IMR-90 (cell line): ENCODE data around the gene FUT8. TPM values are rescaled to one million over a fixed set of nuclear protein-coding genes. Genes with fewer than 3 reads are reported as not detected.

Source experiments
- ATAC-seq: fragments of 200-7000 bp; cut with Tn5 transposase; 2 replicates; pipeline ENCODE4 v1.9.1; 2020; ENCODE audit warnings: low read depth, mild to moderate bottlenecking, moderate library complexity
- BruUV-seq: library from RNA; stranded (reverse); fragments of 400-500 nt; replicated peaks from 2 replicates; lab custom pipeline; 2021; lab: Mats Ljungman, UMichigan
- CTCF ChIA-PET: fragments of 300-600 bp; formaldehyde crosslinking; extraction: SDS; loops from one replicate; lab custom pipeline; 2021; ENCODE audit warnings: antibody characterized with exemption; lab: Yijun Ruan, JAX
- POLR2A ChIA-PET: fragments of 300-600 bp; sonication (Branson Sonifier 250); formaldehyde crosslinking; loops from one replicate; lab custom pipeline; 2022; ENCODE audit warnings: antibody characterized with exemption; ENCODE audit not compliant: unreplicated experiment; lab: Charles Lee
- DNase-seq: peaks from one replicate; pipeline ENCODE4 v3.0.0; 2013
- H2AFZ ChIP-seq: replicated peaks from 2 replicates; pipeline ENCODE3; 2013; ENCODE audit warnings: low read length, mild to moderate bottlenecking; ENCODE audit not compliant: poor library complexity
- H2AK5ac ChIP-seq: 2 replicates; pipeline ENCODE4 v1.6.1; 2013; ENCODE audit warnings: low read depth, low read length, inconsistent platforms
- H2AK9ac ChIP-seq: replicated peaks from 2 replicates; pipeline ENCODE3; 2013; ENCODE audit warnings: mild to moderate bottlenecking, low read depth, low read length, moderate library complexity; ENCODE audit not compliant: poor library complexity
- H2BK120ac ChIP-seq: 2 replicates; pipeline ENCODE4 v1.6.1; 2013; ENCODE audit warnings: low read depth, low read length, inconsistent platforms
- H2BK15ac ChIP-seq: 3 replicates; pipeline ENCODE4 v1.6.1; 2013; ENCODE audit warnings: low read depth, low read length, inconsistent platforms
- H2BK20ac ChIP-seq: 2 replicates; pipeline ENCODE4 v1.6.1; 2013; ENCODE audit warnings: low read depth, mild to moderate bottlenecking, inconsistent platforms, low read length, moderate library complexity
- H2BK5ac ChIP-seq: 2 replicates; pipeline ENCODE4 v1.6.1; 2013; ENCODE audit warnings: mild to moderate bottlenecking, low read depth, low read length, inconsistent platforms; ENCODE audit not compliant: poor library complexity, severe bottlenecking
- H3K14ac ChIP-seq: replicated peaks from 2 replicates; pipeline ENCODE4 v1.6.1; 2013; ENCODE audit warnings: low read depth, low read length, inconsistent platforms
- H3K18ac ChIP-seq: 2 replicates; pipeline ENCODE4 v1.6.1; 2013; ENCODE audit warnings: low read depth, low read length, control low read depth
- H3K23ac ChIP-seq: 2 replicates; pipeline ENCODE4 v1.6.1; 2013; ENCODE audit warnings: low read depth, low read length, inconsistent platforms
- H3K27ac ChIP-seq: 2 replicates; pipeline ENCODE4 v1.5.1; 2013; ENCODE audit warnings: mild to moderate bottlenecking, control low read depth, low read length; ENCODE audit not compliant: insufficient read depth
- H3K27me3 ChIP-seq: 2 replicates; pipeline ENCODE4 v1.6.1; 2013; ENCODE audit warnings: low read length; ENCODE audit not compliant: control insufficient read depth, insufficient read depth
- H3K36me3 ChIP-seq: 2 replicates; pipeline ENCODE4 v1.6.1; 2013; ENCODE audit warnings: low read length, mixed read lengths; ENCODE audit not compliant: control insufficient read depth, insufficient read depth
- H3K4ac ChIP-seq: 2 replicates; pipeline ENCODE4 v1.6.1; 2013; ENCODE audit warnings: low read depth, low read length, inconsistent platforms
- H3K4me1 ChIP-seq: 2 replicates; pipeline ENCODE4 v1.6.1; 2013; ENCODE audit warnings: low read length, mixed read lengths; ENCODE audit not compliant: control insufficient read depth, insufficient read depth
- H3K4me2 ChIP-seq: 2 replicates; pipeline ENCODE4 v1.6.1; 2013; ENCODE audit warnings: low read depth, mild to moderate bottlenecking, control low read depth, low read length, moderate library complexity
- H3K4me3 ChIP-seq: 2 replicates; pipeline ENCODE4 v1.5.1; 2013; ENCODE audit warnings: low read depth, mild to moderate bottlenecking, control low read depth, low read length, moderate library complexity; ENCODE audit not compliant: insufficient read depth
- H3K56ac ChIP-seq: 2 replicates; pipeline ENCODE4 v1.6.1; 2013; ENCODE audit warnings: low read length, inconsistent platforms; ENCODE audit not compliant: insufficient read depth; ENCODE audit errors: extremely low read depth
- H3K79me1 ChIP-seq, 2 experiments: 2 replicates each; pipeline ENCODE4 v1.6.1; 2013; ENCODE audit warnings: low read length in 2 of 2, inconsistent platforms in 1 of 2, low read depth in 1 of 2
- H3K9ac ChIP-seq: 2 replicates; pipeline ENCODE4 v1.6.1; 2013; ENCODE audit warnings: low read depth, low read length, control low read depth
- H3K9me1 ChIP-seq: 2 replicates; pipeline ENCODE4 v1.6.1; 2013; ENCODE audit warnings: low read length, inconsistent platforms; ENCODE audit not compliant: insufficient read depth
- H3K9me3 ChIP-seq: 2 replicates; pipeline ENCODE4 v1.6.1; 2013; ENCODE audit warnings: low read length; ENCODE audit not compliant: control insufficient read depth, insufficient read depth
- H4K20me1 ChIP-seq: 2 replicates; pipeline ENCODE4 v1.6.1; 2013; ENCODE audit warnings: low read length, inconsistent platforms; ENCODE audit not compliant: insufficient read depth
- H4K5ac ChIP-seq: 2 replicates; pipeline ENCODE4 v1.6.1; 2013; ENCODE audit warnings: mild to moderate bottlenecking, low read depth, low read length, control low read depth
- H4K8ac ChIP-seq, 2 experiments: 2 replicates each; pipeline ENCODE4 v1.6.1; 2013; ENCODE audit warnings: low read depth in 2 of 2, low read length in 2 of 2, control low read depth in 1 of 2, inconsistent platforms in 1 of 2
- H4K91ac ChIP-seq: 2 replicates; pipeline ENCODE4 v1.6.1; 2013; ENCODE audit warnings: low read depth, low read length, inconsistent platforms; ENCODE audit not compliant: insufficient read depth
- RFX5 ChIP-seq: IDR thresholded peaks from 2 replicates; pipeline ENCODE4 v1.8.0; 2012; ENCODE audit warnings: low read depth, mild to moderate bottlenecking, low read length, moderate library complexity
- WGBS, 2 experiments: methylation state at CpG; one replicate each; pipeline versions ENCODE4 v1.1.5 to v1.1.7; 2013; ENCODE audit warnings: missing lambda C conversion rate in 2 of 2; ENCODE audit not compliant: insufficient read length in 1 of 2; ENCODE audit errors: extremely low coverage in 2 of 2; 5-methylcytosine and 5-hydroxymethylcytosine counted together
- dilution Hi-C: fragments of 300-500 bp; cut with HindIII; formaldehyde crosslinking; loops from one replicate; pipeline ENCODE4 v1.14.3; 2018; ENCODE audit warnings: low sequenced_read_pairs; ENCODE audit not compliant: unreplicated experiment
- in situ Hi-C: fragments of 300-500 bp; cut with MboI; formaldehyde crosslinking; loops from 3 replicates; pipeline ENCODE4 v1.14.3; 2019; ENCODE audit warnings: low sequenced_read_pairs, inconsistent platforms, mixed read lengths
- intact Hi-C: fragments of 100-400 bp; cut with micrococcal nuclease; formaldehyde crosslinking; loops from 2 replicates; pipeline ENCODE4 v1.10.0; 2022
- polyA plus RNA-seq, 3 experiments: library from polyadenylated mRNA; depleted of rRNA; stranded (reverse); fragments of >200 nt; gene quantifications; 2 replicates each; pipeline ENCODE4 v1.2.3, GENCODE V29; 2012; ENCODE audit warnings: low replicate concordance in 1 of 3
- total RNA-seq: library from RNA; depleted of rRNA; stranded (reverse); fragments of >200 nt; gene quantifications from 2 replicates; pipeline ENCODE4 v1.2.3, GENCODE V29; 2012

FUT8 gene
- total and polyA plus RNA-seq, 2 of the 4 experiments (the other 2 are of a cell fraction) = 15.6 to 72.9 TPM

DNA sequence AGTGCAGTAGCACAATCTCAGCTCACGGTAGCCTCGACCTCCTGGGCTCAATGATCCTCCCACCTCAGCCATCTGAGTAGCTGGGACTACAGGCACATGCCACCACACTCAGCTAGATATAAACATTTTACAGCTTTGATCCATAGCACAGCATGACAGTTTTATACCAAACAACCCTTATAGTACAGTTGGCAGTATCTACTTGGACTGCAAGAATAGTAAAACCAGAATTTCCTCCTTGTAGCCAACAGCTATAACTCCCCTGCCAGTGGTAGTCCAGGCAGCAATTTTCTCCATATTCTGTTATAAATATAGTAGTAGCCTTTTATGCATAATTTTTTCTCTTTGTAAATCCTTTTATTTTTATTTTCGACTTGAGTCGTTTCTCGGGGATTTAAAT is 317.0 kb downstream of the FUT8 start:
- H4K8ac ChIP-seq = no peak overlapping the region
- H3K9me3 ChIP-seq = no peaks in the 10 kb centered on the region
- dilution Hi-C loops (no loop called here), intact Hi-C loops (no loop called here), in situ Hi-C loops (no loop called here)
- WGBS, 2 experiments = no CpG with 5 or more reads among the region's 5 CpGs
- no peak overlapping the region for H2BK15ac ChIP-seq
- no peak overlapping the region for H3K4me3 ChIP-seq
- BruUV-seq = no TSS peak
- ChIA-PET CTCF (interaction anchor here (1.0 kb wide), 1 partner anchor 11 kb away, joined by 3 read pairs; no protein-coding TSS in a partner anchor), POLR2A (no interaction called here)
- no peaks in the 10 kb centered on the region for H3K36me3 ChIP-seq
- H4K5ac ChIP-seq = no peak overlapping the region
- H3K9me1 ChIP-seq = no peaks in the 10 kb centered on the region
- no peak overlapping the region for H2BK120ac ChIP-seq
- H3K79me1 ChIP-seq = no peaks in the 10 kb centered on the region
- H3K27ac ChIP-seq = no peak overlapping the region
- H2AK5ac ChIP-seq = no peak overlapping the region
- H3K27me3 ChIP-seq = no peaks in the 10 kb centered on the region
- H3K4ac ChIP-seq = no peak overlapping the region
- no peak overlapping the region for H2AK9ac ChIP-seq
- no peaks in the 10 kb centered on the region for H4K20me1 ChIP-seq
- no peak overlapping the region for H2AFZ ChIP-seq
- no peak overlapping the region for H2BK20ac ChIP-seq
- no peaks in the 10 kb centered on the region for H3K4me1 ChIP-seq
- H3K56ac ChIP-seq = no peak overlapping the region
- no peak overlapping the region for H3K4me2 ChIP-seq
- H3K23ac ChIP-seq = no peak overlapping the region
- DNase-seq (no peak), ATAC-seq (no peak)
- no peak for TF ChIP-seq RFX5
- H3K18ac ChIP-seq = no peak overlapping the region
- no peak overlapping the region for H4K91ac ChIP-seq
- no peak overlapping the region for H2BK5ac ChIP-seq
- H3K9ac ChIP-seq = no peak overlapping the region
- H3K14ac ChIP-seq = no peak overlapping the region
